HepG2 (cell line): Measurements from ENCODE around the gene ATP10D. TPM values are rescaled to one million over a fixed set of nuclear protein-coding genes. Genes with fewer than 3 reads are reported as not detected.

Experiments
- ATAC-seq: fragments of 200-7000 bp; cut with Tn5 transposase; 3 replicates; pipeline ENCODE4 v1.9.1; 2020; ENCODE audit warnings: mild to moderate bottlenecking, moderate library complexity
- BruUV-seq: library from RNA; stranded (reverse); fragments of 400-500 nt; replicated peaks from 2 replicates; lab custom pipeline; 2021; lab: Mats Ljungman, UMichigan
- CTCF ChIA-PET: fragments of 300-600 bp; formaldehyde crosslinking; extraction: SDS; loops from one replicate; lab custom pipeline; 2021; ENCODE audit warnings: low total read pairs, inconsistent platforms, low intra/inter-chr PET ratio; lab: Yijun Ruan, JAX
- POLR2A ChIA-PET: fragments of 350-600 bp; sonication (Branson Sonifier 250); formaldehyde crosslinking; loops from one replicate; lab custom pipeline; 2020; ENCODE audit warnings: antibody characterized with exemption, inconsistent platforms; lab: Yijun Ruan, JAX
- DNase-seq: peaks from one replicate; pipeline ENCODE4 v3.0.0-alpha.2; 2015; ENCODE audit warnings: low spot score
- FAIRE-seq: peaks from 3 replicates; lab custom pipeline; 2011; peaks lifted over from hg19 to GRCh38; lab: Jason Lieb, UNC
- H2AFZ ChIP-seq: one replicate; pipeline ENCODE4 v1.6.1; 2011; ENCODE audit warnings: low read length, inconsistent platforms
- H3K27ac ChIP-seq: fragments of 300-600 bp; 3 replicates; pipeline ENCODE4 v1.8.0; 2011; ENCODE audit warnings: mixed run types, mild to moderate bottlenecking, mixed read lengths, low read length, inconsistent platforms; ENCODE audit not compliant: insufficient read depth; ENCODE audit errors: extremely low read length
- H3K27me3 ChIP-seq, 2 experiments: fragments of 200-600 bp in 1 of 2; 2 replicates in 1 of 2; 3 replicates in 1 of 2; pipeline versions ENCODE4 v1.6.0 to v1.8.0; 2011; ENCODE audit warnings: low read length in 2 of 2, mild to moderate bottlenecking in 2 of 2, moderate library complexity in 2 of 2, inconsistent platforms in 1 of 2; ENCODE audit not compliant: insufficient read depth in 2 of 2, control insufficient read depth in 1 of 2
- H3K36me3 ChIP-seq, 2 experiments: fragments of 200-600 bp in 1 of 2; replicated peaks in 1 of 2; 2 replicates in 1 of 2; 3 replicates in 1 of 2; pipeline versions ENCODE4 v1.5.1 to v1.8.0; 2011; ENCODE audit warnings: low read length in 2 of 2, inconsistent platforms in 1 of 2; ENCODE audit not compliant: insufficient read depth in 2 of 2, control insufficient read depth in 1 of 2
- H3K4me1 ChIP-seq: 2 replicates; pipeline ENCODE4 v1.5.1; 2012; ENCODE audit warnings: low read length, inconsistent platforms; ENCODE audit not compliant: insufficient read depth
- H3K4me2 ChIP-seq: 2 replicates; pipeline ENCODE4 v1.6.0; 2011; ENCODE audit warnings: low read depth, low read length, inconsistent platforms
- H3K4me3 ChIP-seq, 3 experiments: fragments of 200-600 bp in 1 of 3; sonication (generic), shearing (Covaris generic) in 1 of 3; replicated peaks in 1 of 3; 2 replicates each; pipeline ENCODE4 v1.5.1; 2011 to 2016; ENCODE audit warnings: low read length in 3 of 3, inconsistent platforms in 2 of 3, low read depth in 2 of 3, mild to moderate bottlenecking in 2 of 3, control low read depth in 1 of 3, mixed read lengths in 1 of 3; ENCODE audit not compliant: insufficient read depth in 1 of 3
- H3K79me2 ChIP-seq: one replicate; pipeline ENCODE4 v1.6.1; 2011; ENCODE audit warnings: low read length, inconsistent platforms; ENCODE audit not compliant: insufficient read depth
- H3K9ac ChIP-seq: 2 replicates; pipeline ENCODE4 v1.6.0; 2011; ENCODE audit warnings: mild to moderate bottlenecking, low read depth, low read length, inconsistent platforms; ENCODE audit not compliant: insufficient read depth
- H3K9me3 ChIP-seq: 2 replicates; pipeline ENCODE4 v1.5.1; 2012; ENCODE audit warnings: mild to moderate bottlenecking, low read length
- H4K20me1 ChIP-seq: 2 replicates; pipeline ENCODE4 v1.6.0; 2011; ENCODE audit warnings: inconsistent platforms, mild to moderate bottlenecking, low read length, moderate library complexity; ENCODE audit not compliant: insufficient read depth
- ARID2 ChIP-seq: sonication (generic); formaldehyde crosslinking; IDR thresholded peaks from 2 replicates; pipeline ENCODE4 v1.8.1; 2022; ENCODE audit warnings: mild to moderate bottlenecking, missing genetic modification reagents, borderline replicate concordance
- IKZF4 ChIP-seq: sonication (generic); formaldehyde crosslinking; IDR thresholded peaks from 2 replicates; pipeline ENCODE4 v1.5.1; 2020; ENCODE audit warnings: borderline replicate concordance, mild to moderate bottlenecking, low read depth, missing genetic modification reagents; ENCODE audit errors: not compliant biosample characterization
- MAFF ChIP-seq: IDR thresholded peaks from 2 replicates; pipeline ENCODE4 v1.6.1; 2011; ENCODE audit warnings: low read depth, low read length, improper control_type of control experiment
- SATB2 ChIP-seq: sonication (generic); formaldehyde crosslinking; IDR thresholded peaks from 2 replicates; pipeline ENCODE4 v1.5.0; 2020; ENCODE audit warnings: missing genetic modification reagents
- TAF1 ChIP-seq: sonication (generic); formaldehyde crosslinking; IDR thresholded peaks from 2 replicates; pipeline ENCODE4 v1.4.0; 2020; ENCODE audit warnings: missing genetic modification reagents
- ZBTB42 ChIP-seq: sonication (generic); formaldehyde crosslinking; IDR thresholded peaks from 2 replicates; pipeline ENCODE4 v1.5.0; 2020; ENCODE audit warnings: mild to moderate bottlenecking, missing genetic modification reagents
- ZNF12 ChIP-seq: sonication (generic); formaldehyde crosslinking; IDR thresholded peaks from 2 replicates; pipeline ENCODE4 v1.5.0; 2020; ENCODE audit warnings: missing genetic modification reagents
- ZNF354B ChIP-seq: sonication (generic); formaldehyde crosslinking; IDR thresholded peaks from 2 replicates; pipeline ENCODE4 v1.8.0; 2022; ENCODE audit warnings: mild to moderate bottlenecking, missing genetic modification reagents
- WGBS: methylation state at CpG from one replicate; pipeline ENCODE4 v1.1.6; 2017; ENCODE audit warnings: low lambda C conversion rate; 5-methylcytosine and 5-hydroxymethylcytosine counted together
- in situ Hi-C: cut with HindIII; loops from 2 replicates; pipeline ENCODE4 v1.10.0; 2017; ENCODE audit warnings: low pct_unique_long_range_greater_than_20kb; ENCODE audit not compliant: extremely low pct_ligation_motif_present
- intact Hi-C: fragments of 100-400 bp; cut with micrococcal nuclease; formaldehyde crosslinking; loops from one replicate; pipeline ENCODE4 v1.10.0; 2022; ENCODE audit not compliant: unreplicated experiment
- polyA plus RNA-seq, 8 experiments: library from polyadenylated mRNA; depleted of rRNA in 3 of 8; stranded (reverse) in 7 of 8; unstranded in 1 of 8; fragments of >200 nt; fragmentation: Illumina TruSeq in 4 of 8; extraction: Trizol in 4 of 8; gene quantifications; 2 replicates each; pipeline versions ENCODE4 v1.2.1 to v1.2.3, GENCODE V29; 2011 to 2016; ENCODE audit warnings: low read depth in 4 of 8, missing spikeins in 1 of 8, mixed read lengths in 1 of 8; ENCODE audit not compliant: insufficient read depth in 1 of 8
- total RNA-seq, 5 experiments: library from RNA; depleted of rRNA; stranded (reverse); fragments of >200 nt; fragmentation: Illumina TruSeq; extraction: Trizol; gene quantifications; 2 replicates each; pipeline ENCODE4 v1.2.3, GENCODE V29; 2016; ENCODE audit warnings: low read depth in 1 of 5
- TF ChIP-seq, protein P1 (sequence below): fragments of 450-650 bp; IDR thresholded peaks from 2 replicates; pipeline ENCODE4 v1.6.1; 2016
- TF ChIP-seq, protein P2 (sequence below): sonication (generic); formaldehyde crosslinking; IDR thresholded peaks from 2 replicates; pipeline ENCODE4 v1.4.0; 2020; ENCODE audit warnings: missing genetic modification reagents, mild to moderate bottlenecking, borderline replicate concordance
- TF ChIP-seq, protein P3 (sequence below): sonication (generic); formaldehyde crosslinking; IDR thresholded peaks from 2 replicates; pipeline ENCODE4 v1.5.0; 2020; ENCODE audit warnings: mild to moderate bottlenecking, low read depth, missing genetic modification reagents, borderline replicate concordance
- TF ChIP-seq, protein P4 (sequence below): sonication (generic); formaldehyde crosslinking; IDR thresholded peaks from 2 replicates; pipeline ENCODE4 v1.4.0; 2020; ENCODE audit warnings: missing genetic modification reagents, borderline replicate concordance

Gene ATP10D
- total and polyA plus RNA-seq, 2 of the 13 experiments (the other 11 are each of a cell fraction or from before 2014, with no cell fraction given): 2.2 to 9.8 TPM

DNA sequence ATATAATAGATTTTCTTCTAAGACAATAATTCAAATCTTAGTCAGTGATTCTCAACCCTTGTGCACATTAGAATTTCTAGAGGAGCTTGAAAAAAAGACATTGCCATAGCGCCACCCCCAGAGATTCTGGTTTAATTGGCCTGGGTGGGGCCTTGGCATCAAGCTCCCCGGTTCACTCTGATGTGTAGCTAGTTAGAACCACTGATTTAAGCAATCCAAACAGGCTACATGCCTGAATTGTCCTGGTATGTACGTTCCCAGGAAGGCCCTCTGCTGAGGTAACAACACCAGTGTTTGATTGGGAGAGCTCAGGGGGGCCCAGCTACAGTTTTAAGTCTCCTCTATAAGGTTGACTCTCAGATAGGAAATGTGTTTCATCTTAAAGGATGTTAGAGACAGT, 1.3 kb upstream of the ATP10D start:
- H3K79me2 ChIP-seq: no peaks in the 10 kb centered on the region
- peaks cover 0 to 3% of the 10 kb centered on the region in 2 experiments; a peak in 1 of 5 replicates for H3K27me3 ChIP-seq
- CTCF ChIA-PET: no interaction called here
- no peaks in the 10 kb centered on the region for H4K20me1 ChIP-seq
- H3K4me1 ChIP-seq: peaks cover 20% of the 10 kb centered on the region
- no peak for FAIRE-seq
- H3K4me2 ChIP-seq: peak overlapping the region; percentile 89
- POLR2A ChIA-PET: interaction anchor here (2.2 kb wide), 1 partner anchor 21 kb away, joined by 15 read pairs; the partner anchor contains the start of gene COMMD8
- H3K27ac ChIP-seq: no peak overlapping the region
- no peak overlapping the region for H3K4me3 ChIP-seq
- H3K36me3 ChIP-seq: no peaks in the 10 kb centered on the region
- no TSS peak for BruUV-seq
- peak overlapping the region; percentile 80 for H2AFZ ChIP-seq
- H3K9ac ChIP-seq: no peak overlapping the region
- peak; percentile 4; the same call in 1 of the 3 replicates for ATAC-seq
- H3K9me3 ChIP-seq: no peaks in the 10 kb centered on the region
- in situ Hi-C loops: no loop called here
- intact Hi-C loops: loop anchor here (2.0 kb wide), 1 partner anchor 21 kb away; the partner anchor contains the start of gene COMMD8
- 0% methylated on average over 3 of the region's 3 CpGs for WGBS
- no peak for DNase-seq
- TF ChIP-seq, protein P1, sequence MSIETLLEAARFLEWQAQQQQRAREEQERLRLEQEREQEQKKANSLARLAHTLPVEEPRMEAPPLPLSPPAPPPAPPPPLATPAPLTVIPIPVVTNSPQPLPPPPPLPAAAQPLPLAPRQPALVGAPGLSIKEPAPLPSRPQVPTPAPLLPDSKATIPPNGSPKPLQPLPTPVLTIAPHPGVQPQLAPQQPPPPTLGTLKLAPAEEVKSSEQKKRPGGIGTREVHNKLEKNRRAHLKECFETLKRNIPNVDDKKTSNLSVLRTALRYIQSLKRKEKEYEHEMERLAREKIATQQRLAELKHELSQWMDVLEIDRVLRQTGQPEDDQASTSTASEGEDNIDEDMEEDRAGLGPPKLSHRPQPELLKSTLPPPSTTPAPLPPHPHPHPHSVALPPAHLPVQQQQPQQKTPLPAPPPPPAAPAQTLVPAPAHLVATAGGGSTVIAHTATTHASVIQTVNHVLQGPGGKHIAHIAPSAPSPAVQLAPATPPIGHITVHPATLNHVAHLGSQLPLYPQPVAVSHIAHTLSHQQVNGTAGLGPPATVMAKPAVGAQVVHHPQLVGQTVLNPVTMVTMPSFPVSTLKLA: no peak
- TF ChIP-seq ZNF354B (CRISPR knock-in tag): no peak
- TF ChIP-seq ZBTB42 (CRISPR knock-in tag): no peak
- TF ChIP-seq, protein P2, sequence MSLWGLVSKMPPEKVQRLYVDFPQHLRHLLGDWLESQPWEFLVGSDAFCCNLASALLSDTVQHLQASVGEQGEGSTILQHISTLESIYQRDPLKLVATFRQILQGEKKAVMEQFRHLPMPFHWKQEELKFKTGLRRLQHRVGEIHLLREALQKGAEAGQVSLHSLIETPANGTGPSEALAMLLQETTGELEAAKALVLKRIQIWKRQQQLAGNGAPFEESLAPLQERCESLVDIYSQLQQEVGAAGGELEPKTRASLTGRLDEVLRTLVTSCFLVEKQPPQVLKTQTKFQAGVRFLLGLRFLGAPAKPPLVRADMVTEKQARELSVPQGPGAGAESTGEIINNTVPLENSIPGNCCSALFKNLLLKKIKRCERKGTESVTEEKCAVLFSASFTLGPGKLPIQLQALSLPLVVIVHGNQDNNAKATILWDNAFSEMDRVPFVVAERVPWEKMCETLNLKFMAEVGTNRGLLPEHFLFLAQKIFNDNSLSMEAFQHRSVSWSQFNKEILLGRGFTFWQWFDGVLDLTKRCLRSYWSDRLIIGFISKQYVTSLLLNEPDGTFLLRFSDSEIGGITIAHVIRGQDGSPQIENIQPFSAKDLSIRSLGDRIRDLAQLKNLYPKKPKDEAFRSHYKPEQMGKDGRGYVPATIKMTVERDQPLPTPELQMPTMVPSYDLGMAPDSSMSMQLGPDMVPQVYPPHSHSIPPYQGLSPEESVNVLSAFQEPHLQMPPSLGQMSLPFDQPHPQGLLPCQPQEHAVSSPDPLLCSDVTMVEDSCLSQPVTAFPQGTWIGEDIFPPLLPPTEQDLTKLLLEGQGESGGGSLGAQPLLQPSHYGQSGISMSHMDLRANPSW (CRISPR knock-in tag): no peak
- TF ChIP-seq MAFF: no peak
- TF ChIP-seq IKZF4 (CRISPR knock-in tag): no peak
- no peak for TF ChIP-seq SATB2
- TF ChIP-seq ZNF12: no peak
- TF ChIP-seq TAF1 (CRISPR knock-in tag): no peak
- TF ChIP-seq, protein P3, sequence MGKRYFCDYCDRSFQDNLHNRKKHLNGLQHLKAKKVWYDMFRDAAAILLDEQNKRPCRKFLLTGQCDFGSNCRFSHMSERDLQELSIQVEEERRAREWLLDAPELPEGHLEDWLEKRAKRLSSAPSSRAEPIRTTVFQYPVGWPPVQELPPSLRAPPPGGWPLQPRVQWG: no peak
- TF ChIP-seq, protein P4, sequence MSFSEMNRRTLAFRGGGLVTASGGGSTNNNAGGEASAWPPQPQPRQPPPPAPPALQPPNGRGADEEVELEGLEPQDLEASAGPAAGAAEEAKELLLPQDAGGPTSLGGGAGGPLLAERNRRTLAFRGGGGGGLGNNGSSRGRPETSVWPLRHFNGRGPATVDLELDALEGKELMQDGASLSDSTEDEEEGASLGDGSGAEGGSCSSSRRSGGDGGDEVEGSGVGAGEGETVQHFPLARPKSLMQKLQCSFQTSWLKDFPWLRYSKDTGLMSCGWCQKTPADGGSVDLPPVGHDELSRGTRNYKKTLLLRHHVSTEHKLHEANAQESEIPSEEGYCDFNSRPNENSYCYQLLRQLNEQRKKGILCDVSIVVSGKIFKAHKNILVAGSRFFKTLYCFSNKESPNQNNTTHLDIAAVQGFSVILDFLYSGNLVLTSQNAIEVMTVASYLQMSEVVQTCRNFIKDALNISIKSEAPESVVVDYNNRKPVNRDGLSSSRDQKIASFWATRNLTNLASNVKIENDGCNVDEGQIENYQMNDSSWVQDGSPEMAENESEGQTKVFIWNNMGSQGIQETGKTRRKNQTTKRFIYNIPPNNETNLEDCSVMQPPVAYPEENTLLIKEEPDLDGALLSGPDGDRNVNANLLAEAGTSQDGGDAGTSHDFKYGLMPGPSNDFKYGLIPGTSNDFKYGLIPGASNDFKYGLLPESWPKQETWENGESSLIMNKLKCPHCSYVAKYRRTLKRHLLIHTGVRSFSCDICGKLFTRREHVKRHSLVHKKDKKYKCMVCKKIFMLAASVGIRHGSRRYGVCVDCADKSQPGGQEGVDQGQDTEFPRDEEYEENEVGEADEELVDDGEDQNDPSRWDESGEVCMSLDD: no peak
- TF ChIP-seq ARID2 (CRISPR knock-in tag): no peak
